NCI-H82 treated with DMSO at 0.1 percent for 48 hours (cell line): Measurements from ENCODE around the gene AQP6.
A peak's percentile ranks its signal among the peaks of the same experiment; 100 is the strongest.

Source experiments
- DNase-seq: peaks from one replicate; lab custom pipeline; 2025; ENCODE audit not compliant: unreplicated experiment; lab: John Stamatoyannopoulos, UW

AQP6 gene

DNA sequence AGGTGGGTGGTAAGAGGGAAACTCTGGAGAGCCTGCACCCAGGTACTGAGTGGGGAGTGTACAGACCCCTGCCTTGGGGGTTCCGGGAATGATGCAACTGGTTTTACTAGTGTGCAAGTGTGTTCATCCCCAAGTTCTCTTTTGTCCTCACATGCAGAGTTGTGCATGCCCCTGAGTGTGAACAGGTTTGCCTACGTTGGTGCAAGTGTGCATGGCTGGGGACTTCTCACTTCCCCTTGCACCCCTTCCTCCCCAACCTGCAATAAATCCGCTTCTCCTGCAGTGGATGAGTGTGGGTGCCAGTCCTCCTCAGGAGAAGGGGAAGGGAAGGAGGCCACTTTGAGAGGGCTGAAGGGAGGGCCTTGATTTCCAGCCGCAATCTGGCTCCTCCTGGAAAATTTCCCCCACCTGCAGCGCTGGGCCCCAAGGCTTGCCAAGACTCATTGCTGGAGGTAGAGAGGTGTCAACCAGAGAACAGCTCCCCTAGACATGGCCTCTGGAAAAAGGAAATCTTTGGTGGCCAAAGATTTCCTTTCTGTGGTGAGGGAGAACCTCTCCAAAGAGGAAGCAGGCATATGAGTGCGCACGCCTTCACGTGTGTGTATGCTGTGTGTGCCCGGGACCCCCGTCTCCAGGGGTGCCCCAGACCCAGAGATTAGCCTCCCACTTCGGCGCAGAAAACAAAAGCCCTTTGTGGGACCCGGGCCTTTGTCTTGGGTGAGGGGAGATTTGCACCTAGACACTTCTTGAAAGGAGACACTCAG lies 16.7 kb upstream of the AQP6 start:
- no peak for DNase-seq

DNA sequence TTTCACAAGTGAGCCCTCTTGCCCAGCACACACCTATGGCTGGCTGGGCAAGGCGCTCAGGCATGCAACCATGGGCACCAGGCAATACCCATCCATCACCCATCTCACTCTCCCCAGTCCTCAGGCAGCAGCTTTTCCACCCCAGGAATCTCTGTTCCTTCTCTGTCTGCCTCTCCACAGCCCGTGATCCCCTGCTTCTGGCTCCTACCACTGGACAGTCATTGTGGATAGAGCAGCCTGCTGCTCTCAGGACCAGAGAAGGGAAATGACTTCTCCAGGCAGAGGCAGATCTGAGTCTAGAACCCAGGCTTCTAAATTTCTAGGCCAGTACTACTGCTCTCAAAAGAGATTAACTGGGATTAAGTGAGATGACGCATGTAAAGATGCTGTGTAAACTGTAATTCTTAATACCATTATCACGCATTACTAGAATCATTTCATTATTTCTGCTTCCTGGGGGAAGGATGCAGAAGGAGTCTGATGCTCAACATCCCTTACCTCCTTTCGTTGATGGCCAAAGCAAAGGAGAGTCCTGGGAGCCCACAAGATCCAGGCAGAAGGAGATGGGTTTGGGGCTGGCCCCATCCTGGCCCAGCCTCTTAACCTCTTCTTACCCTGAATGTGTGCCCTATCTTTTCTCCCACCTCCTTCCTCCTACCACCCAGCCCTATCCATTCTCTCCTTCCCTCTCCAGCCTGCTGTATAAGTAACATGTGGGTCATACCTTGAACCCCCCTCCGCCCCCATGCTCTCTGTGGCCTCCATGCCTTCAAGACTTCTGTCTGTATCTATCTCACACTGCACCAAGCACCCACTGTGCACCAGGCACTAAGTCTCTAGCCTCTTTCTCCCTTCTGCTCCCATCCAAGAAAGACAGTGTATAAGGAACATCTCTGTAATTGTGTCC lies 15.8 kb upstream of the AQP6 start:
- peak; percentile 72 for DNase-seq

- no peak for DNase-seq
Measured at GRCh38 chr12:49957570-49957967, 15.2 kb upstream of the AQP6 start.

GRCh38 chr12:49959685-49960473 lies 12.9 kb upstream of the AQP6 start:
- DNase-seq: no peak

GRCh38 chr12:49960474-49961110 lies 12.2 kb upstream of the AQP6 start:
- DNase-seq: no peak

- no peak for DNase-seq
Measured at GRCh38 chr12:49961111-49961922, 11.4 kb upstream of the AQP6 start, which contains the start of gene AQP5. Gene AQP5, plus strand, starts transcription at chr12:49961872. Its CDS starts 146 bp downstream, at chr12:49962018.

GRCh38 chr12:49961993-49962764 lies 10.6 kb upstream of the AQP6 start:
- DNase-seq: no peak

DNA sequence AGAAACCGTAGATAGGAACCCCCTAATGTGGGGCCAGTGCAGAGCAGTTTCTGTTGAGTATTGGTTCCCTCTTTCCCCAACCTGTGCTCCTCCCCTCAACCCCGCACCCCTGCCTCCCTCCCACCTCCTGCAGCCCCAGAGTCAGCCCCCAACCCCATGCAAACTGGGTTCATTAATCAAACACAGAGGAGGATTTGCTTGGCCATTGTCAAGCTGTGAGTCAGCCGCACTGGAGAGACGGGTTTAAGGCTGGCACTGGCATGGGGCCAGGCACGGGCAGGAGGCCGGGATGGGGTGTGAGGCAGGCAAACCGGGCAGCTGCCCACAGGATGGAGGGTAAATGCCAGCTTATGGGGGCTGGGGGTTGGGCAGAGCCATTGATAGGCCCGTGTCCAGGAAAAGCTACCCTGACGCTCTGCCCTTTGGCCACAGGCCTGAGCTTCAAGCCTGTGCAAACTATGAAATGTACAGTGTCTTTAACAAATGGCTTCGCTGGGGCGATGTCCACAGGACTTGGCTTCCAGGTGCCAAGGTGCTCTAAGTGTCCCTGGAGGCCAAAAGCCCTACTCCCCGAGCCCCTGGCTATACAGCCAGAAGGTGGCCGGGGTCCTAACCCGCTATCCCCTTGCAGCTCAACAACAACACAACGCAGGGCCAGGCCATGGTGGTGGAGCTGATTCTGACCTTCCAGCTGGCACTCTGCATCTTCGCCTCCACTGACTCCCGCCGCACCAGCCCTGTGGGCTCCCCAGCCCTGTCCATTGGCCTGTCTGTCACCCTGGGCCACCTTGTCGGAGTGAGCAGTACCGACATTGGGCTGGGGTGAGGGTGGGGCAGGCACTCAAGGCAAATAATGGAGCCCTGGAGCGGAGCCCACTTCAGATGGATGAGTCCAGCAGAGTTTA lies 9.6 kb upstream of the AQP6 start:
- DNase-seq: no peak

GRCh38 chr12:49963976-49964815 lies 8.6 kb upstream of the AQP6 start:
- DNase-seq: no peak

- DNase-seq: no peak
Measured at GRCh38 chr12:49964849-49965624, 7.7 kb upstream of the AQP6 start.

- DNase-seq: no peak
Measured at GRCh38 chr12:49965836-49966235, 6.9 kb upstream of the AQP6 start.

DNA sequence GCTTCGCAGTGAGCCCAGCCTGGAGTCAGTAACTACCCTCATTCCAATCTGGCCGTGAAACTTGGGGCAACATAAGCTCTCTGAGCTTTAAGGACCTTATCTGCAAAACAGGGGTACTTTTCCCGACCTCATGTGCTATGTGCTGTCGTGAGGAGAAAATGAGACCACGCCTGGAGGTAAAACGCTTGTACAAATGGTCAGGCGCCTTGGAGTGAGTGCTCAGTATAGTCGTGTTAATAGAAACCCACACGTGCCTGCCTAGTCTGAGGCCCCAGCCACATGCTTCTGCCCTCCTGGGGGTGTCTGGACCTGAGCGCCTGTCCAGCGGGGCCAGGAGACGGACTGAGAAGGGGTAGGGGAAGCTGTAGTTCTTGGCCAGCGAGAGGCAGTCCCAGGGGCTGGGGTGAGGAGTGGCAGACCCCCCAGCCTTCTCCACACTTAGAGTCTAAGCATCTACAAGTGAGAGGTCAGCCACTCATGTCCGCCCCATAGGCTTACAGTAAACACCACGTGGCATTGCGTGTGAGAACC lies 6.2 kb upstream of the AQP6 start:
- no peak for DNase-seq

DNA sequence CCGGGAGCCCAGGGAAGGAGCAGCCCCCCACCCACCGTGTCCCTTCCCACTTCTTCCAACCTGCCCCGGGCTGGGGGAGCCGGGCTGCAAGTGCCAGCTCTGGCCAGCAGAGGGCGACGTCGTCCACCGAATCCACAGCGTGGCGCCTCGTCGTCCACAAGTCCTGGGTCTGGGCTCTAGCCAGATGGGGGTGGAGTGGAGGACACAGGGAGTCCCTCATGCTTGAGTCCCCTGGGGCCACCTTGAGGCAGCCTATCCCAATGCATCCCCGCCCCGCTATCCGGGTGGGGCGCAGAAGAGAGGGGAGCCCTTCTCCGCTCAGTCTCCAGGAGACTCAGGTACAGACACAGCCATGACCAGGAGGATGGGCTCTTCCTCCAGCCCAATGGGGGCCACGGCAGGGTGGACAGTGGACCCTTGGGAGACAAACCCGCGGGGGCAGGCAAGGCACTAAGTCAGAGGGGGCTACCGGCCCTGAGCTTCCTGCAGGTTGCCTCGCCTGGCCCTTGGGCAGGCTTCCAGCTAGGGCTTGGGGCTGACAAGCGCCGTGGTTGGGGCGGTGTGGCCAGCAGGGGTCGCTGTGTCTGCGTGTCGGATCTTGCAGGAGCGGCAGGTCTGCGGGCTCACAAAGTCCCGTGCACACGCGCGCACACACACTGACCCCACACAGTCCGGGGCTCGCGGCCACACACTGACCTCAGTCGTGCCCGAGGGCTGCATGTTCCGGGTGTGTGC lies 5.5 kb upstream of the AQP6 start:
- peak; percentile 78 for DNase-seq

DNA sequence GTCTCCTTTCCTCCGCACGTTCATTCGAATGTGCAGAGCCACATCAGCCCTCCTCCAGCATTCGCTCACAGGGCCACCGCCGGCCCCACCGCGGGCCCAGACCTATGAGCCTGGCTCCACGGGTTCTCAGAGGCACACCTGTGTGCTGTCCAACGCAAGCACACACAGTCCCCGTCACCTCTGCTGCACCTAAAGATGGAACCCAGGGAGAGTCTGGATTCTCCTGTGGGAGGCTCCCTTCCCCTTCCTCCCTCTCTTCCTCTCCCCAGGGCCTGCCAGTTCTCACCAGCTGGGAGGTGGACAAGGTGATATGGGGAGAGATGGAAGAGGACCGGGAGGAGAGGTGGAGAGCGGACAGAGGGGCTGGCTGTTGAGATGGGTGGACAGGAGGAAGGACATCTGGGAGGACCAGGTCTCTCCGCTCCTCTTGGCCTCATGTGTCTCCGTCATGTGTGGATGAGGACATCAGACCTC lies 4.9 kb upstream of the AQP6 start:
- no peak for DNase-seq

DNA sequence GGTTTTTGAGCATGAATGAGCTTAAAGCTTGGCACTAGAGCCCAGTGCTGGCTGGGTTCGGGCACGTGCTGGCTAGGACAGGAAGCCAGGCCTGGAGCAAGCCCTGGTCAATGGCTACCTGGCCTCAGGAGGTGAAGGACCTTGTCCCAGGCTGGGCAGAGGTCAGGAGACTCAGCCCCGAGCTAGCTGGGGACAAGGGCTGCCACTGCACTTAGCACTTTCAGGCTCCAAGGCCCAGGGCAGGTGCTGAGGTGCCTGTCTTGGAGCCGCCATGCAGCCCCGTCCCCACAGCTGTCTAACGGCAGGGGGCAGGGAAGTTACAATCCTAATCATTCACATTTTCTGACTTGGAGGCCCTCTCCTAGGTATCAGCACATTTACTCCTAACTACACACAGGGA lies 4.3 kb upstream of the AQP6 start:
- no peak for DNase-seq
